ENCODE results near the gene RNF145. TPM values are rescaled to one million over a fixed set of nuclear protein-coding genes. Genes with fewer than 3 reads are reported as not detected.
A peak's percentile ranks its signal among the peaks of the same experiment; 100 is the strongest.

Gene RNF145
- total RNA-seq, 2 experiments from 2014 or later = 77.5 to 87.5 TPM

DNA sequence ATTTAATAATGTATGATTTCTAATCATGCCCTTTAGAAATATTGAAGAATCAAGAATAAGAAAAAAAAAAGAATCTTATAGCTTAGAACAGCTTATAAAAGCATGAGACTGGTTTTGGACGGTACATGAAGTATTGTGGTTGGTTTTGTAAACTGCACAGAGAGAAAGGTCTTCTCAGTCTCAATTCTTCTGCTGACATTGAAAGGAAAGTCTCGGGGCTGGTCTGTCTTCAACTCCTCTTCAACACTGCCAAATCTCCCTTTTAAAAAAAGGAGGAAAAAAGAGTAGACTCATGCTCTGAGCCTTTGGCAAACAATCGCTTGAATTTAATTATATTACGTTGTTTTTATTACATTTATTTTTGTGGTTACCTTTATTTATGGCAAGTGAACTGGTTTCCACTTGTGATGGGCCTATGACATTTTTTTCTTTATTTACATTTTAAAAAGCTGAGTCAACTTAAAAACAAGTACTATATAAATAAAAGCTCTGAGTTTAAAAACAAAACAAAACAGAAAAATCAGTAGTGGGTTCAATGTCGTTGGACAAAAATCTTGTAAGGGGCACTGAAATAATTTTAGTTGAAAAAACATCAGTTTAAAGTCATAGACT, 76.8 kb downstream of the RNF145 start:
- Mint-ChIP-seq H3K27me3 (no peaks in the 10 kb centered on the region), H3K27ac (no peak overlapping the region)
- CTCF ChIA-PET = interaction anchor here (0.7 to 3.0 kb wide), 44 partner anchors 9 to 1370 kb away, joined by 3 to 47 read pairs (median 4); partner anchors contain the start of gene EBF1

DNA sequence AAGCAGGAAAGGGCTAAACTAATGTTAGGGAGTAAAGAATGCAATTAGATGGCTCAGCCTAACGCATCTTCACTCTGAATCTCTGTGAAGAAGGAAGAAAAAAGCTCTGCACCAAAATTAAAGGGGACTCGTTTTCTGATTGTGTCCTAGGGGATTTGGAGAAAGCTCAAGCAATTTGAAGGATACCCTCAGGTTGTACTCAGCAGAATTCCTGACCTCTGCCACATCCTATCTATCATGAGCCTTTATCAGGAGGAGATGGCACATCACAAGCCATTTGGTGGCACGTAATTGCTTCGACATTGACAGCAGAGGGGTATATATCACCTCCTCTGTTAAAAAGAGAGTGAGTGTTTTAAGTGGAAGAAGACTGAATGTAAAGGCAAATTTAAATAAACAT, 77.4 kb downstream of the RNF145 start:
- TF ChIP-seq, protein P1, sequence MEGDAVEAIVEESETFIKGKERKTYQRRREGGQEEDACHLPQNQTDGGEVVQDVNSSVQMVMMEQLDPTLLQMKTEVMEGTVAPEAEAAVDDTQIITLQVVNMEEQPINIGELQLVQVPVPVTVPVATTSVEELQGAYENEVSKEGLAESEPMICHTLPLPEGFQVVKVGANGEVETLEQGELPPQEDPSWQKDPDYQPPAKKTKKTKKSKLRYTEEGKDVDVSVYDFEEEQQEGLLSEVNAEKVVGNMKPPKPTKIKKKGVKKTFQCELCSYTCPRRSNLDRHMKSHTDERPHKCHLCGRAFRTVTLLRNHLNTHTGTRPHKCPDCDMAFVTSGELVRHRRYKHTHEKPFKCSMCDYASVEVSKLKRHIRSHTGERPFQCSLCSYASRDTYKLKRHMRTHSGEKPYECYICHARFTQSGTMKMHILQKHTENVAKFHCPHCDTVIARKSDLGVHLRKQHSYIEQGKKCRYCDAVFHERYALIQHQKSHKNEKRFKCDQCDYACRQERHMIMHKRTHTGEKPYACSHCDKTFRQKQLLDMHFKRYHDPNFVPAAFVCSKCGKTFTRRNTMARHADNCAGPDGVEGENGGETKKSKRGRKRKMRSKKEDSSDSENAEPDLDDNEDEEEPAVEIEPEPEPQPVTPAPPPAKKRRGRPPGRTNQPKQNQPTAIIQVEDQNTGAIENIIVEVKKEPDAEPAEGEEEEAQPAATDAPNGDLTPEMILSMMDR (IDR thresholded peaks at IDR 0.05) = no peak
- Mint-ChIP-seq H3K27ac (no peak overlapping the region), H3K9me3 (no peaks in the 10 kb centered on the region), H3K4me1 (ENCODE audit: low read depth) (no peaks in the 10 kb centered on the region), H3K4me3 (no peak overlapping the region), H3K27me3 (no peaks in the 10 kb centered on the region), H3K36me3 (ENCODE audit: low read depth) (no peaks in the 10 kb centered on the region)
- ChIA-PET POLR2A (no interaction called here), CTCF (interaction anchor here (1.0 to 3.0 kb wide), 24 partner anchors 9 to 1057 kb away, joined by 3 to 47 read pairs (median 5); partner anchors contain the start of gene EBF1)
- DNase-seq (no peak), ATAC-seq (no peak)
- intact Hi-C loops (cut with micrococcal nuclease) = loop anchor here (5.0 to 10.0 kb wide), 2 partner anchors 435 to 957 kb away; no protein-coding TSS in a partner anchor

More for the DNA sequence above, 76.8 kb downstream of the RNF145 start:
- no peak overlapping the region for H3K4me3 Mint-ChIP-seq
- H3K36me3 Mint-ChIP-seq (ENCODE audit: low read depth) = no peaks in the 10 kb centered on the region
- POLR2A ChIA-PET = interaction anchor here (0.6 kb wide), 1 partner anchor 151 kb away, joined by 3 read pairs; no protein-coding TSS in a partner anchor
- DNase-seq (no peak), ATAC-seq (no peak)
- TF ChIP-seq, protein P1 (IDR thresholded peaks at IDR 0.05) = no peak
- no peaks in the 10 kb centered on the region for H3K4me1 Mint-ChIP-seq (ENCODE audit: low read depth)
- H3K9me3 Mint-ChIP-seq = no peaks in the 10 kb centered on the region
- intact Hi-C loops (cut with micrococcal nuclease) = loop anchor here (5.0 to 10.0 kb wide), 2 partner anchors 435 to 958 kb away; no protein-coding TSS in a partner anchor

DNA sequence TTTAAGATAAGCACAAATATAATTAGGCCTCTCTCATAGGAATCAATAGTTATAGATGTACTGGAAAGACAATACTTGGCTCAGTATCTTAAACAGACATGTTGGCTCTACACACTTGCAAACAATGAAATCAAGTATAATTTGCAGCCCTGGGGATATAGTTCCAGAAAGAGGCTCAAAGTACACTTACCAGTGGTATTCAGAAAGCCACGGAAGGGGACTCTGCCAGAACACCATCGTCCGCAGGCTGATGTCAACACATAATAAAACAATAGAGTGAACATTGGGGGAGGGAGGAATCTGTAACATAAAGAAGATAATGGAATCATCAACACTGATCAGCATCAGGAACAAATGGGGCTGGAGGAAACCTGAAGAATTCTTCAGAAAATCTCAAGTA, 78.5 kb downstream of the RNF145 start:
- peaks cover under 1% of the 10 kb centered on the region for H3K9me3 Mint-ChIP-seq
- H3K27ac Mint-ChIP-seq = no peak overlapping the region
- H3K36me3 Mint-ChIP-seq (ENCODE audit: low read depth) = peaks cover 3% of the 10 kb centered on the region
- POLR2A ChIA-PET = no interaction called here
- CTCF ChIA-PET = interaction anchor here (2.5 to 3.0 kb wide), 4 partner anchors 8 to 436 kb away, joined by 15 to 47 read pairs (median 28); no protein-coding TSS in a partner anchor
- TF ChIP-seq, protein P1 (IDR thresholded peaks at IDR 0.05) = no peak
- no peak for DNase-seq
- H3K4me1 Mint-ChIP-seq (ENCODE audit: low read depth) = no peaks in the 10 kb centered on the region
- intact Hi-C loops (cut with micrococcal nuclease) = loop anchor here (5.0 to 10.0 kb wide), 2 partner anchors 434 to 956 kb away; no protein-coding TSS in a partner anchor
- no peak for ATAC-seq
- no peak overlapping the region for H3K4me3 Mint-ChIP-seq
- H3K27me3 Mint-ChIP-seq = no peaks in the 10 kb centered on the region

DNA sequence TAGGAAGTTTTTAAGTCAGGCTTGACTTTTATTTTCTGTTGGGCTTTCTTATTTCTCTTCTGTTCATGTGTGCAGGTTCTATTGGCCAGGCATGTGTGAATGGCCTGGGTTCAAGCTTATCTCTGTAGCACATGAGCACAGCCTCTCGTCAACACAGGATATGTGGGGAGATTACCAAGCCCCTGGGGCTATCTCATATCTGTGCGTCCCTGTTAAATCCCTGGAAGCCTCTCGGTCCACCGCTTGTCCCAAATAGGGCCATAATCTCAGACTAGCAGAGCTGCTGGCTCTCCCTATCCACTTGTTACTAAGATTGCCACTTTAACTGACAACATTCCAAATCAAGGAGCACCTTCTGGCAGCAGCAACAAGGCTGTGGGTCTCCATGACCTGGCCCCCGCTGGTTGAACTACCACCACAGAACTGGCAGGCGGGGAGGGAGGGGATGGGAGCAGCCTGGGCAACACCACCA, 81.2 kb downstream of the RNF145 start:
- intact Hi-C loops (cut with micrococcal nuclease) = no loop called here
- Mint-ChIP-seq H3K9me3 (peaks cover 7% of the 10 kb centered on the region), H3K4me1 (ENCODE audit: low read depth) (peaks cover 5% of the 10 kb centered on the region), H3K27ac (no peak overlapping the region), H3K36me3 (ENCODE audit: low read depth) (peaks cover 5% of the 10 kb centered on the region), H3K27me3 (no peaks in the 10 kb centered on the region), H3K4me3 (no peak overlapping the region)
- ATAC-seq = no peak
- POLR2A ChIA-PET = no interaction called here
- TF ChIP-seq, protein P1 (IDR thresholded peaks at IDR 0.05) = no peak
- CTCF ChIA-PET = interaction anchor here (0.7 to 1.5 kb wide), 4 partner anchors 9 to 36 kb away, joined by 3 read pairs; no protein-coding TSS in a partner anchor
- no peak for DNase-seq

DNA sequence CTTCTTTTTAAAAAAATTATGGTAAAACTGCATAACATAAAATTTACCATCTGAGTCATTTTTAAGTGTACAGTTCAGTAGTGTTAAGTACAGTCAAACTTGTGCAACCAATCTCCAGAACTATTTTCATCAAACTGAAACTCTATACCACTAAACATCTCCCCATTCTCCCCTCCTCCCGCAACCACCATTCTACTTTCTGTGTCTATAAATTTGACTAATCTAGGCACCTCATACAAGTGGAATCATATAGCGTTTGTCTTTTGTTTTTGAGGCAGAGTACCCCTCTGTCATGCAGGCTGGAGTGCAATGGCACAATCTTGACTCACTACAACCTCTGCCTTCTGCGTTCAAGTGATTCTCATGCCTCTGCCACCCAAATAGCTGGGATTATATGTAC, 85.7 kb downstream of the RNF145 start:
- H3K9me3 Mint-ChIP-seq = peaks cover 8% of the 10 kb centered on the region
- ChIA-PET POLR2A (interaction anchor here (1.0 kb wide), 1 partner anchor 428 kb away, joined by 3 read pairs; no protein-coding TSS in a partner anchor), CTCF (interaction anchor here (0.8 to 3.3 kb wide), 2 partner anchors 8 to 17 kb away, joined by 3 to 27 read pairs; no protein-coding TSS in a partner anchor)

More for the DNA sequence above, 85.7 kb downstream of the RNF145 start:
- H3K4me3 Mint-ChIP-seq = no peak overlapping the region
- TF ChIP-seq, protein P1 (IDR thresholded peaks at IDR 0.05) = no peak
- DNase-seq = peak; percentile 31
- peak; percentile 57 for ATAC-seq
- no peaks in the 10 kb centered on the region for H3K27me3 Mint-ChIP-seq
- H3K27ac Mint-ChIP-seq = no peak overlapping the region
- peaks cover 5% of the 10 kb centered on the region for H3K36me3 Mint-ChIP-seq (ENCODE audit: low read depth)
- intact Hi-C loops (cut with micrococcal nuclease) = no loop called here
- peaks cover 21% of the 10 kb centered on the region for H3K4me1 Mint-ChIP-seq (ENCODE audit: low read depth)

All from activated CD8-positive, alpha-beta T cell treated with anti-CD3 and anti-CD28 coated beads for 36 hours (primary cell).